Trophoblast cell (in vitro differentiated cells and primary cell): ENCODE measurements around the gene MUC6.
A peak's percentile ranks its signal among the peaks of the same experiment; 100 is the strongest.
"Not testable (repeated sequence)": the region's sequence is repeated elsewhere in the genome, so short reads cannot be mapped to it uniquely, and the experiment has no call there.

Experiments
- DNase-seq, 2 donors: peaks; one replicate each; pipeline ENCODE4 v3.0.0-alpha.2; 2016
- H2AFZ ChIP-seq: 2 replicates; pipeline ENCODE4 v1.6.1; 2013; ENCODE audit warnings: low read length, moderate library complexity, mild to moderate bottlenecking; ENCODE audit not compliant: insufficient read depth, poor library complexity
- H2AK5ac ChIP-seq: 2 replicates; pipeline ENCODE4 v1.6.1; 2013; ENCODE audit warnings: mild to moderate bottlenecking, low read length
- H2BK120ac ChIP-seq: 2 replicates; pipeline ENCODE4 v1.6.1; 2013; ENCODE audit warnings: low read length, mild to moderate bottlenecking, moderate library complexity; ENCODE audit not compliant: insufficient read depth, poor library complexity
- H2BK12ac ChIP-seq: 2 replicates; pipeline ENCODE4 v1.6.1; 2013; ENCODE audit warnings: mild to moderate bottlenecking, low read length, moderate library complexity
- H2BK5ac ChIP-seq: 2 replicates; pipeline ENCODE4 v1.6.1; 2013; ENCODE audit warnings: low read length, low read depth, moderate library complexity, mild to moderate bottlenecking; ENCODE audit not compliant: poor library complexity
- H3K14ac ChIP-seq: 2 replicates; pipeline ENCODE4 v1.6.1; 2013; ENCODE audit warnings: mild to moderate bottlenecking, low read length
- H3K18ac ChIP-seq: 2 replicates; pipeline ENCODE4 v1.6.1; 2013; ENCODE audit warnings: mild to moderate bottlenecking, low read length
- H3K23ac ChIP-seq: 2 replicates; pipeline ENCODE4 v1.6.1; 2013; ENCODE audit warnings: low read length
- H3K27ac ChIP-seq: 2 replicates; pipeline ENCODE4 v1.5.1; 2013; ENCODE audit warnings: low read depth, mild to moderate bottlenecking, inconsistent platforms, low read length, moderate library complexity
- H3K27me3 ChIP-seq: 2 replicates; pipeline ENCODE4 v1.6.1; 2013; ENCODE audit warnings: inconsistent platforms, mild to moderate bottlenecking, low read length, moderate library complexity; ENCODE audit not compliant: insufficient read depth
- H3K36me3 ChIP-seq, 2 experiments: 1 replicate in 1 of 2; 2 replicates in 1 of 2; pipeline ENCODE4 v1.6.1; 2013; ENCODE audit warnings: low read length in 2 of 2, mild to moderate bottlenecking in 2 of 2, moderate library complexity in 1 of 2; ENCODE audit not compliant: insufficient read depth in 2 of 2, control insufficient read depth in 1 of 2
- H3K4ac ChIP-seq: 2 replicates; pipeline ENCODE4 v1.6.1; 2013; ENCODE audit warnings: low read depth, mild to moderate bottlenecking, low read length, moderate library complexity
- H3K4me1 ChIP-seq, 2 experiments: 1 replicate in 1 of 2; 2 replicates in 1 of 2; pipeline ENCODE4 v1.6.1; 2013; ENCODE audit warnings: low read length in 2 of 2, mild to moderate bottlenecking in 2 of 2, moderate library complexity in 1 of 2; ENCODE audit not compliant: insufficient read depth in 2 of 2, control insufficient read depth in 1 of 2
- H3K4me2 ChIP-seq: 2 replicates; pipeline ENCODE4 v1.6.1; 2013; ENCODE audit warnings: inconsistent platforms, mild to moderate bottlenecking, low read length, moderate library complexity
- H3K4me3 ChIP-seq: 2 replicates; pipeline ENCODE4 v1.5.1; 2013; ENCODE audit warnings: mild to moderate bottlenecking, low read depth, low read length, inconsistent platforms
- H3K79me1 ChIP-seq: one replicate; pipeline ENCODE4 v1.6.1; 2013; ENCODE audit warnings: low read length
- H3K79me2 ChIP-seq: 2 replicates; pipeline ENCODE4 v1.6.1; 2013; ENCODE audit warnings: low read length, mild to moderate bottlenecking; ENCODE audit not compliant: control insufficient read depth, insufficient read depth, poor library complexity
- H3K9ac ChIP-seq: 2 replicates; pipeline ENCODE4 v1.6.1; 2013; ENCODE audit warnings: mild to moderate bottlenecking, low read length
- H3K9me3 ChIP-seq: 2 replicates; pipeline ENCODE4 v1.6.1; 2013; ENCODE audit warnings: low read depth, mild to moderate bottlenecking, control low read depth, inconsistent platforms, low read length; ENCODE audit not compliant: insufficient read depth
- H4K12ac ChIP-seq: 2 replicates; pipeline ENCODE4 v1.6.1; 2013; ENCODE audit warnings: low read depth, mild to moderate bottlenecking, low read length, moderate library complexity
- H4K8ac ChIP-seq: 2 replicates; pipeline ENCODE4 v1.6.1; 2013; ENCODE audit warnings: low read depth, mild to moderate bottlenecking, low read length, moderate library complexity
- H4K91ac ChIP-seq: one replicate; pipeline ENCODE4 v1.6.1; 2013; ENCODE audit warnings: low read depth, mild to moderate bottlenecking, low read length, moderate library complexity
- WGBS: extraction: QIAGEN DNeasy Blood & Tissue Kit; methylation state at CpG from one replicate; pipeline ENCODE4 v1.1.7; 2013; ENCODE audit warnings: missing lambda C conversion rate; ENCODE audit not compliant: insufficient read length, insufficient coverage; ENCODE audit errors: extremely low coverage; 5-methylcytosine and 5-hydroxymethylcytosine counted together

The MUC6 gene

GRCh38 chr11:975827-976226, 60.7 kb downstream of the MUC6 start:
- no peak overlapping the region for H3K4ac ChIP-seq
- peak in 1 of 2 donors; percentile 25 for DNase-seq
- H4K91ac ChIP-seq = no peak overlapping the region
- H2BK120ac ChIP-seq = no peak overlapping the region
- no peak overlapping the region for H2AK5ac ChIP-seq
- H2AFZ ChIP-seq = no peak overlapping the region
- no peak overlapping the region for H3K9ac ChIP-seq
- H3K27me3 ChIP-seq = no peaks in the 10 kb centered on the region
- H3K79me2 ChIP-seq = no peaks in the 10 kb centered on the region
- H3K4me2 ChIP-seq = no peak overlapping the region
- no peak overlapping the region for H3K27ac ChIP-seq
- no CpG with 5 or more reads among the region's 15 CpGs for WGBS
- H4K12ac ChIP-seq = no peak overlapping the region
- H4K8ac ChIP-seq = no peak overlapping the region
- peaks cover 0 to 4% of the 10 kb centered on the region in 2 experiments for H3K4me1 ChIP-seq
- H3K36me3 ChIP-seq = peaks cover 57 to 66% of the 10 kb centered on the region in 2 experiments
- no peak overlapping the region for H3K4me3 ChIP-seq
- no peaks in the 10 kb centered on the region for H3K9me3 ChIP-seq
- no peak overlapping the region for H2BK5ac ChIP-seq
- H3K23ac ChIP-seq = no peak overlapping the region
- no peaks in the 10 kb centered on the region for H3K79me1 ChIP-seq
- peak overlapping the region; percentile 14 for H3K18ac ChIP-seq
- H3K14ac ChIP-seq = no peak overlapping the region
- H2BK12ac ChIP-seq = no peak overlapping the region

- not testable (repeated sequence) for H4K8ac ChIP-seq, H3K79me1 ChIP-seq, H2BK5ac ChIP-seq, H3K27me3 ChIP-seq, H3K9ac ChIP-seq, H4K12ac ChIP-seq, H2AFZ ChIP-seq, H3K4ac ChIP-seq, H3K4me3 ChIP-seq, H2BK120ac ChIP-seq, H3K14ac ChIP-seq, H3K79me2 ChIP-seq, H3K4me1 ChIP-seq, H2BK12ac ChIP-seq, H2AK5ac ChIP-seq, H4K91ac ChIP-seq, H3K4me2 ChIP-seq, H3K23ac ChIP-seq, H3K27ac ChIP-seq, DNase-seq, H3K9me3 ChIP-seq
- no CpG with 5 or more reads among the region's 41 CpGs for WGBS
- H3K18ac ChIP-seq = peak overlapping the region; percentile 14
- peaks cover 59 to 68% of the 10 kb centered on the region in 2 experiments for H3K36me3 ChIP-seq
These were observed 61.1 kb downstream of the MUC6 start for GRCh38 chr11:975376-975775.

- Histone ChIP-seq H2BK120ac (no peak overlapping the region), H2BK12ac (no peak overlapping the region), H2BK5ac (no peak overlapping the region), H3K4me3 (no peak overlapping the region), H3K27ac (no peak overlapping the region), H3K27me3 (no peaks in the 10 kb centered on the region), H2AFZ (no peak overlapping the region), H3K4me2 (no peak overlapping the region), H3K4ac (no peak overlapping the region), H3K23ac (no peak overlapping the region), H3K9me3 (peaks cover 2% of the 10 kb centered on the region), H3K18ac (no peak overlapping the region), H3K4me1 (peaks cover 0 to 4% of the 10 kb centered on the region in 2 experiments), H4K91ac (no peak overlapping the region), H4K8ac (no peak overlapping the region), H3K14ac (no peak overlapping the region), H3K9ac (no peak overlapping the region), H4K12ac (no peak overlapping the region), H2AK5ac (no peak overlapping the region), H3K79me1 (no peaks in the 10 kb centered on the region), H3K36me3 (peaks cover 59 to 66% of the 10 kb centered on the region in 2 experiments), H3K79me2 (no peaks in the 10 kb centered on the region)
- no peak for DNase-seq
- WGBS = no CpG with 5 or more reads among the region's 11 CpGs
These were observed 63.3 kb downstream of the MUC6 start for GRCh38 chr11:973237-973636.

GRCh38 chr11:972523-973211, 63.9 kb downstream of the MUC6 start:
- no peak overlapping the region for H3K18ac ChIP-seq
- peaks cover 2% of the 10 kb centered on the region for H3K9me3 ChIP-seq
- no peak overlapping the region for H3K4me2 ChIP-seq
- WGBS = no CpG with 5 or more reads among the region's 26 CpGs
- no peak overlapping the region for H4K91ac ChIP-seq
- no peak overlapping the region for H2BK12ac ChIP-seq
- no peak overlapping the region for H2BK120ac ChIP-seq
- H3K27ac ChIP-seq = no peak overlapping the region
- H3K4ac ChIP-seq = no peak overlapping the region
- H3K14ac ChIP-seq = no peak overlapping the region
- no peak overlapping the region for H3K9ac ChIP-seq
- H3K36me3 ChIP-seq = peaks cover 54 to 64% of the 10 kb centered on the region in 2 experiments
- H3K79me1 ChIP-seq = no peaks in the 10 kb centered on the region
- no peak overlapping the region for H2AK5ac ChIP-seq
- no peak overlapping the region for H3K4me3 ChIP-seq
- H4K12ac ChIP-seq = no peak overlapping the region
- no peaks in the 10 kb centered on the region for H3K79me2 ChIP-seq
- DNase-seq = no peak
- H3K23ac ChIP-seq = no peak overlapping the region
- H3K27me3 ChIP-seq = no peaks in the 10 kb centered on the region
- peaks cover 0 to 4% of the 10 kb centered on the region in 2 experiments for H3K4me1 ChIP-seq
- H2BK5ac ChIP-seq = no peak overlapping the region
- no peak overlapping the region for H4K8ac ChIP-seq
- no peak overlapping the region for H2AFZ ChIP-seq
